ENCODE results near the gene OR2V2.
A peak's percentile ranks its signal among the peaks of the same experiment; 100 is the strongest.

Gene OR2V2

GRCh38 chr5:181131514-181131913 lies 15.9 kb upstream of the OR2V2 start:
- no peaks in the 10 kb centered on the region for H3K4me1 ChIP-seq (ENCODE audit: control extremely low read depth in 1 of 4, control insufficient read depth in 4 of 4, insufficient read depth in 4 of 4, low read length in 3 of 4)
- ChIA-PET CTCF (interaction anchor here (1.3 kb wide), 1 partner anchor 347 kb away, joined by 3 read pairs; no protein-coding TSS in a partner anchor), POLR2A (no interaction called here)
- H3K4me3 ChIP-seq (ENCODE audit: control insufficient read depth in 1 of 7, extremely low read depth in 1 of 7, insufficient read depth in 4 of 7, low read depth in 2 of 7, low read length in 6 of 7): no peak overlapping the region
- no peaks in the 10 kb centered on the region for H3K36me3 ChIP-seq (ENCODE audit: control insufficient read depth in 4 of 4, insufficient read depth in 4 of 4, low read length in 3 of 4)
- H3K27ac ChIP-seq (ENCODE audit: insufficient read depth in 1 of 2, low read depth in 1 of 2, low read length in 2 of 2, poor library complexity in 1 of 2, severe bottlenecking in 2 of 2): no peak overlapping the region
- peaks cover 0 to 4% (median 0%) of the 10 kb centered on the region in 5 experiments for H3K9me3 ChIP-seq (ENCODE audit: control extremely low read depth in 1 of 5, control insufficient read depth in 4 of 5, insufficient read depth in 2 of 5, low read depth in 1 of 5, low read length in 4 of 5)
- 75% methylated on average over 10 of the region's 11 CpGs for WGBS (ENCODE audit: insufficient coverage)
- no peak for DNase-seq
- peaks cover 0 to 63% (median 2%) of the 10 kb centered on the region in 5 experiments for H3K27me3 ChIP-seq (replicated peaks in 2 of 5; ENCODE audit: control insufficient read depth in 4 of 5, insufficient read depth in 5 of 5, low read length in 4 of 5)

DNA sequence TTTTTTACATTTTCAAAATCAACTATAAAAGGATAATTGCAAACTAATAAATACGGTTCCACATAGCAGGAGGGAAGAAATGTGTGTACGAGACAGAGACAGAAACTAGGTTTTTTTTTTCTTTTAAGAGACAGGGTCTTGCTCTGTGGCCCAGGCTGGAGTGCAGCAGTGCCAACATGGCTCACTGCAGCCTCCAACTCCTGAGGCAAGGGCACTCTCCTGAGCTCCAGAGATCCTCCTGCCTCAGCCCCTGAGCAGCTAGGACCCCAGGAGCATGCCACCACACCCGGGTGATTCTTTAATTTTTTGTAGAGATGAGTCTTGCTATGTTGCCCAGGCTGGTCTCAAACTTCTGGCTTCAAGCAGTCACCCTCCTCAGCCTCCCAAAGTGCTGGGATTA lies 14.3 kb upstream of the OR2V2 start:
- Histone ChIP-seq H3K36me3 (ENCODE audit: control insufficient read depth in 4 of 4, insufficient read depth in 4 of 4, low read length in 3 of 4) (no peaks in the 10 kb centered on the region), H3K27ac (ENCODE audit: insufficient read depth in 1 of 2, low read depth in 1 of 2, low read length in 2 of 2, poor library complexity in 1 of 2, severe bottlenecking in 2 of 2) (no peak overlapping the region), H3K4me3 (ENCODE audit: control insufficient read depth in 1 of 7, extremely low read depth in 1 of 7, insufficient read depth in 4 of 7, low read depth in 2 of 7, low read length in 6 of 7) (no peak overlapping the region), H3K27me3 (replicated peaks in 2 of 5; ENCODE audit: control insufficient read depth in 4 of 5, insufficient read depth in 5 of 5, low read length in 4 of 5) (peaks cover 0 to 47% (median 2%) of the 10 kb centered on the region in 5 experiments), H3K9me3 (ENCODE audit: control extremely low read depth in 1 of 5, control insufficient read depth in 4 of 5, insufficient read depth in 2 of 5, low read depth in 1 of 5, low read length in 4 of 5) (peaks cover 0 to 7% (median 0%) of the 10 kb centered on the region in 5 experiments), H3K4me1 (ENCODE audit: control extremely low read depth in 1 of 4, control insufficient read depth in 4 of 4, insufficient read depth in 4 of 4, low read length in 3 of 4) (no peaks in the 10 kb centered on the region)
- WGBS (ENCODE audit: insufficient coverage): no CpG with 5 or more reads among the region's 3 CpGs
- CTCF ChIA-PET: no interaction called here
- POLR2A ChIA-PET: no interaction called here
- DNase-seq: no peak

GRCh38 chr5:181133610-181134231 lies 13.7 kb upstream of the OR2V2 start:
- CTCF ChIA-PET: interaction anchor here (0.8 kb wide), 1 partner anchor 51 kb away, joined by 3 read pairs; no protein-coding TSS in a partner anchor
- peak; percentile 28 to 36 (median 33) for DNase-seq

GRCh38 chr5:181134259-181134658 lies 13.1 kb upstream of the OR2V2 start:
- peaks cover 0 to 14% (median 3%) of the 10 kb centered on the region in 5 experiments for H3K9me3 ChIP-seq (ENCODE audit: control extremely low read depth in 1 of 5, control insufficient read depth in 4 of 5, insufficient read depth in 2 of 5, low read depth in 1 of 5, low read length in 4 of 5)
- H3K27ac ChIP-seq (ENCODE audit: insufficient read depth in 1 of 2, low read depth in 1 of 2, low read length in 2 of 2, poor library complexity in 1 of 2, severe bottlenecking in 2 of 2): no peak overlapping the region
- WGBS (ENCODE audit: insufficient coverage): 80% methylated on average over 2 of the region's 6 CpGs
- POLR2A ChIA-PET: interaction anchor here (0.6 kb wide), 1 partner anchor 365 kb away, joined by 3 read pairs; no protein-coding TSS in a partner anchor
- CTCF ChIA-PET: interaction anchor here (0.8 kb wide), 1 partner anchor 51 kb away, joined by 3 read pairs; no protein-coding TSS in a partner anchor
- no peak for DNase-seq
- peaks cover 0 to 36% (median 2%) of the 10 kb centered on the region in 5 experiments for H3K27me3 ChIP-seq (replicated peaks in 2 of 5; ENCODE audit: control insufficient read depth in 4 of 5, insufficient read depth in 5 of 5, low read length in 4 of 5)
- H3K4me1 ChIP-seq (ENCODE audit: control extremely low read depth in 1 of 4, control insufficient read depth in 4 of 4, insufficient read depth in 4 of 4, low read length in 3 of 4): no peaks in the 10 kb centered on the region
- no peak overlapping the region for H3K4me3 ChIP-seq (ENCODE audit: control insufficient read depth in 1 of 7, extremely low read depth in 1 of 7, insufficient read depth in 4 of 7, low read depth in 2 of 7, low read length in 6 of 7)
- no peaks in the 10 kb centered on the region for H3K36me3 ChIP-seq (ENCODE audit: control insufficient read depth in 4 of 4, insufficient read depth in 4 of 4, low read length in 3 of 4)

More at GRCh38 chr5:181133610-181134231, 13.7 kb upstream of the OR2V2 start:
- Histone ChIP-seq H3K9me3 (ENCODE audit: control extremely low read depth in 1 of 5, control insufficient read depth in 4 of 5, insufficient read depth in 2 of 5, low read depth in 1 of 5, low read length in 4 of 5) (peaks cover 0 to 12% (median 3%) of the 10 kb centered on the region in 5 experiments), H3K4me1 (ENCODE audit: control extremely low read depth in 1 of 4, control insufficient read depth in 4 of 4, insufficient read depth in 4 of 4, low read length in 3 of 4) (no peaks in the 10 kb centered on the region), H3K27me3 (replicated peaks in 2 of 5; ENCODE audit: control insufficient read depth in 4 of 5, insufficient read depth in 5 of 5, low read length in 4 of 5) (peaks cover 0 to 41% (median 2%) of the 10 kb centered on the region in 5 experiments), H3K27ac (ENCODE audit: insufficient read depth in 1 of 2, low read depth in 1 of 2, low read length in 2 of 2, poor library complexity in 1 of 2, severe bottlenecking in 2 of 2) (no peak overlapping the region), H3K4me3 (ENCODE audit: control insufficient read depth in 1 of 7, extremely low read depth in 1 of 7, insufficient read depth in 4 of 7, low read depth in 2 of 7, low read length in 6 of 7) (no peak overlapping the region), H3K36me3 (ENCODE audit: control insufficient read depth in 4 of 4, insufficient read depth in 4 of 4, low read length in 3 of 4) (no peaks in the 10 kb centered on the region)
- WGBS (ENCODE audit: insufficient coverage): 62% methylated on average over 6 of the region's 10 CpGs
- POLR2A ChIA-PET: interaction anchor here (0.6 kb wide), 1 partner anchor 365 kb away, joined by 3 read pairs; no protein-coding TSS in a partner anchor

DNA sequence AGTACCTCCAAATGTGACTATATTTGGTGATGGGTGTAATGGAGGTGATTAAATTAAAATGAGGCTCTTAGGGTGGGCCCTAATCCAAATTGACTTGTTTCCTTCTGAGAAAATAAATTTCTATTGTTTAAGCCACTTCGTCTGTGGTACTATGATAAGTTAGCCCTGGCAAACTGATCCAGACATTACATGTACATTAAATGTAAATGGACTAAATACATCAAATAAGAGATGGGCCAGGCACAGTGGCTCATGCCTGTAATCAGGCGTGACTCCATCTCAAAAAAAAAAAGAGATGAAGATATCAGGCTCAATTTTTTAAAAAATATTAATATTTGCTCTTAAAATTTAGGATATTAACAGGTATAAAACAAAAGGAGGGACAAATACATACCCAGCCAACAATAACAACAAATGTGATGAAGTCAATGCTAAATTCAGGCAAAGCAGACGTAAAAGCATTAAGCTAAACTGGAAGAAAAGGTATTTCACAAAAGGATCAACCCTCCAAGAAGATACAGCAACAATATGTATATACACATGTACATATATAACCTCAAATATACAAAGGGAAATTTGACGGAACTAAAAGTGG lies 10.9 kb upstream of the OR2V2 start:
- POLR2A ChIA-PET: no interaction called here
- WGBS (ENCODE audit: insufficient coverage): no CpG with 5 or more reads among the region's 4 CpGs
- CTCF ChIA-PET: no interaction called here
- Histone ChIP-seq H3K4me3 (ENCODE audit: control insufficient read depth in 1 of 7, extremely low read depth in 1 of 7, insufficient read depth in 4 of 7, low read depth in 2 of 7, low read length in 6 of 7) (no peak overlapping the region), H3K27me3 (replicated peaks in 2 of 5; ENCODE audit: control insufficient read depth in 4 of 5, insufficient read depth in 5 of 5, low read length in 4 of 5) (peaks cover 0 to 16% (median 2%) of the 10 kb centered on the region in 5 experiments), H3K9me3 (ENCODE audit: control extremely low read depth in 1 of 5, control insufficient read depth in 4 of 5, insufficient read depth in 2 of 5, low read depth in 1 of 5, low read length in 4 of 5) (peaks cover 0 to 22% (median 3%) of the 10 kb centered on the region in 5 experiments), H3K4me1 (ENCODE audit: control extremely low read depth in 1 of 4, control insufficient read depth in 4 of 4, insufficient read depth in 4 of 4, low read length in 3 of 4) (no peaks in the 10 kb centered on the region), H3K27ac (ENCODE audit: insufficient read depth in 1 of 2, low read depth in 1 of 2, low read length in 2 of 2, poor library complexity in 1 of 2, severe bottlenecking in 2 of 2) (no peak overlapping the region), H3K36me3 (ENCODE audit: control insufficient read depth in 4 of 4, insufficient read depth in 4 of 4, low read length in 3 of 4) (no peaks in the 10 kb centered on the region)
- no peak for DNase-seq

DNA sequence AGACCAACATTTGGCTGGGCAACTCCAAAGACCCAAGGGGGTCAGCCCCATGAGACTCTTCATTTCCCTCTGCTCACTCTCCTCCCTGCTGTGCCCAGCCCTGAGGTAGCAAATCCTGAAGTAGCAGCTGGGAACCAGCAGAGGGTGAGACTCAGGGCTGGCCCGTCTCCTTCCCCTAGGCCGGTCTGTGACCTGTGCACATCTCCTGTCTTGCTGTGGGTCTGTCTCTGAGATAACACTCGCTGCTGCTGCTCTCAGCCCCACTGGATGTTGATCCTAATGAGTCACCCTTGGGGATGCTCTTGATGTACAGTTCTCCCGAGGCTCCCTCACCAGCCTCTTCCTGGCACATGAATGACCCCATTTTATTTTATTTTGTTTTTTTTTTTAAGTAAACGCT lies 9.1 kb upstream of the OR2V2 start:
- Histone ChIP-seq H3K27ac (ENCODE audit: insufficient read depth in 1 of 2, low read depth in 1 of 2, low read length in 2 of 2, poor library complexity in 1 of 2, severe bottlenecking in 2 of 2) (no peak overlapping the region), H3K27me3 (replicated peaks in 2 of 5; ENCODE audit: control insufficient read depth in 4 of 5, insufficient read depth in 5 of 5, low read length in 4 of 5) (peaks cover 0 to 11% (median 4%) of the 10 kb centered on the region in 5 experiments), H3K9me3 (ENCODE audit: control extremely low read depth in 1 of 5, control insufficient read depth in 4 of 5, insufficient read depth in 2 of 5, low read depth in 1 of 5, low read length in 4 of 5) (peaks cover 0 to 24% (median 3%) of the 10 kb centered on the region in 5 experiments), H3K4me3 (ENCODE audit: control insufficient read depth in 1 of 7, extremely low read depth in 1 of 7, insufficient read depth in 4 of 7, low read depth in 2 of 7, low read length in 6 of 7) (no peak overlapping the region), H3K36me3 (ENCODE audit: control insufficient read depth in 4 of 4, insufficient read depth in 4 of 4, low read length in 3 of 4) (no peaks in the 10 kb centered on the region), H3K4me1 (ENCODE audit: control extremely low read depth in 1 of 4, control insufficient read depth in 4 of 4, insufficient read depth in 4 of 4, low read length in 3 of 4) (no peaks in the 10 kb centered on the region)
- ChIA-PET CTCF (no interaction called here), POLR2A (no interaction called here)
- no peak for DNase-seq
- WGBS (ENCODE audit: insufficient coverage): 47% methylated on average over 3 of the region's 5 CpGs

GRCh38 chr5:181140766-181141165 lies 6.6 kb upstream of the OR2V2 start:
- Histone ChIP-seq H3K4me1 (ENCODE audit: control extremely low read depth in 1 of 4, control insufficient read depth in 4 of 4, insufficient read depth in 4 of 4, low read length in 3 of 4) (no peaks in the 10 kb centered on the region), H3K9me3 (ENCODE audit: control extremely low read depth in 1 of 5, control insufficient read depth in 4 of 5, insufficient read depth in 2 of 5, low read depth in 1 of 5, low read length in 4 of 5) (peaks cover 1 to 26% (median 5%) of the 10 kb centered on the region in 5 experiments), H3K27me3 (replicated peaks in 2 of 5; ENCODE audit: control insufficient read depth in 4 of 5, insufficient read depth in 5 of 5, low read length in 4 of 5) (peaks cover 0 to 7% (median 4%) of the 10 kb centered on the region in 5 experiments), H3K4me3 (ENCODE audit: control insufficient read depth in 1 of 7, extremely low read depth in 1 of 7, insufficient read depth in 4 of 7, low read depth in 2 of 7, low read length in 6 of 7) (no peak overlapping the region), H3K36me3 (ENCODE audit: control insufficient read depth in 4 of 4, insufficient read depth in 4 of 4, low read length in 3 of 4) (no peaks in the 10 kb centered on the region), H3K27ac (ENCODE audit: insufficient read depth in 1 of 2, low read depth in 1 of 2, low read length in 2 of 2, poor library complexity in 1 of 2, severe bottlenecking in 2 of 2) (no peak overlapping the region)
- CTCF ChIA-PET: interaction anchor here (1.8 kb wide), 1 partner anchor 10 kb away, joined by 7 read pairs; no protein-coding TSS in a partner anchor
- POLR2A ChIA-PET: no interaction called here
- WGBS (ENCODE audit: insufficient coverage): 75% methylated on average over 2 of the region's 3 CpGs
- DNase-seq: no peak
